ENCODE results near the gene N4BP2.

- TF ChIP-seq CTCF (conservative IDR thresholded peaks at IDR 0.05) (no peak), EZH2 (IDR thresholded peaks at IDR 0.05; ENCODE audit: low read depth) (no peak)
These were observed 143.6 kb downstream of the N4BP2 start for GRCh38 chr4:40199999-40200874.
